Activated CD8-positive, alpha-beta memory T cell treated with anti-CD3 and anti-CD28 coated beads for 24 hours (primary cell): Measurements from ENCODE around the gene KRT12.

Experiments used
- DNase-seq: peaks from one replicate; pipeline ENCODE4 v3.0.0-alpha.2; 2020

Gene KRT12

GRCh38 chr17:40866838-40867237, at the start of gene KRT12:
KRT12 (minus strand) TSS chr17:40867223; CDS start chr17:40867186, 37 bp downstream.
- no peak for DNase-seq

- no peak for DNase-seq
Measured at GRCh38 chr17:40916366-40916765, 49.3 kb upstream of the KRT12 start.

DNA sequence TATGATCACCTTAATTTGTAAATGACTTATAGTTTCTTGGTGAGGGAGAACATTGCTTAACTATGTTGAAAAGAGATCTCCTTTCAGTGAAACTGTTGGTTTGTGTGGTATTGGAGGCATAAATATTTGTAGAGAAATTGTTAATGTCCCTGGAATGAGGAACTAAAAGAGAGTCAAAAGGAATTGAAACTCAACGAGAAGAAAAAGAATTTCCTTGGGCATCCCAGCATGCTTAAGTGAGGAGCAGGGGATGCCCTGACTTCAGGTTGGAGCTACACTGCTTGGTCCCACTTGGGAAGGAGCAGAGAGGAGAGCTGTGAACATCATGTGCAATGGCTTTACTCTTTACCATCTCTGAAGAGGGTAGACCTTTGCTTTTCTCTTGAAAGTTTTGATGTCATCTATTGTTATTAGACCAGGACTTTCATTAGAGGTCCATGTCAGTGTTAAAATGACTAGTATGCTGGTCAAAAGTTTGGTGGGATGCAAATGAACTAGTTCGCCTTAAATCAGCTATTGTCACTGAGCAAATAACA, 48.8 kb upstream of the KRT12 start:
- no peak for DNase-seq

DNA sequence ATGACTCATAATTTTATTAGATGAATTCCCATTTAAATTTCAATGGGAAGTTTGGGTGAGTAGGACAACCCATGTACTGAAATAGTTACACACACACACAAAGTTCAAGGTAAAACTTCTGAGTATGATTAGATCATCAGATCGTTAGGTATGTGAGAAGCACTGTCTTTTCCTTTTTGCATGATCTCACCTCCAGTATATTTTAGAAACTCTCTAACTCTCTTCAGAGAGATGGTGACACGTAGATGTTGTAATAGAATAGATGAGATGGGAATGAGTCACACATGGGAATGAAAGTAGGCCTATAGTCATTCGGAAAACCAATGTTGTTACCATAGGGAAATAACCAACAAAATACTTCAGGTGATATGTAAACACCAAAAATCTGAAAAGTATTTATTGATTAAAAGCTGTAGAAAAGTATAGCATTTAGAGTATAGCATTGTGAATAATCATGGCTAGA, 48.2 kb upstream of the KRT12 start:
- DNase-seq, result no peak

DNA sequence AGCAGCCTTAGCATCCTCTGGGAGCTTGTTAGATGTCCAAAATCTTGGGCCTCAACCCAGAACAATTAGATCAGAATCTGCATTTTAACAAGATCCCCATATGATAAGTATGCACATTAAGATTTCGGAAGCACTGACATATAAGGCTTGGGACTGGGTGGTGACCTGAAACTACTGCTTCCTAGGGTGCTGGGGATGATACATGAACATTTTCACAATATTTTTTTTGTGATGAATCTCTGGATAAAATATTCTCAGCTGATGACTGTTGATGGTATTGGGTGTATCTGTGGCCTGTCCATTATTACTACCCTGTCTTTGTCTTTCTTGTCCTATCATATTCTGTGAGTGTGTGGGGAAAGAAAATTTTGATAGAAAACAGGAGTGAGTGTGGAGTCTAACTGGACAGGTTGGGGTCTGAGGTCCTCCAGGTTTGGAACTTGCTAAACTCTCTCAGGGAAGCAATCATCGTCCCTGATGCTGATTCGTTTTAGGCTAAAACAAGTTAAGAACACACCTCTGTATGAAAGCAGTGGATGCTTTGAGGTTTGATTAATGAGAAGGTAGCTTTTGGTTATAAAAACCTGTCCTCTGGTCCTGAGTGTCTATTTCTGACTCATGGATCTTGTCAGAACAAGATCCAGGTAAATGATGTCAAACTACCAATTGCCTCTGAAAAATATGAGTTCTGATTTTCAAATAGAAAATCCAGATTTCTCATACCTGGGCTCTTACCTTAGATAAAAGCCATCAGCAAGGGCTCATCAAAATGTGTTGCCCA, 47.2 kb upstream of the KRT12 start:
- no peak for DNase-seq

GRCh38 chr17:40912486-40913210, 45.6 kb upstream of the KRT12 start:
- no peak for DNase-seq

GRCh38 chr17:40910441-40910841, 43.4 kb upstream of the KRT12 start:
- DNase-seq, result no peak

DNA sequence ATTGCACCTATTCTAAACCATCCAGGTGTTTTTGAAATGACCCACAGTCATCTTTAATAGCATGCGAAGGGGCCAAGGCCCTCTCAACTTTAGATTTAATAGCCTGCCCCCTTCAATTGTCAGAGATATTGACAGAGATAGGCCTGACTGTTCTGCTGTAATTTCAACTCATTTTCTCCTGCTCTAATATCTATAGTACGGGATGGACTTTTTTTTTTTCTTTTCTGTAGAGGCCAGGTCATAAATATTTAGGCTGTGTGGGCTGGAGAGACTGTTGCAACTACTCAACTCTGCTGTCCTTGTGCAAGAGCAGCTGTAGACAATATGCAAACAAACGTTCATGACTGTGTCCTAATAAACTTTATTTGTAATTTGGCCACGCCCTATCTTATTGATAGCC, 42.7 kb upstream of the KRT12 start:
- DNase-seq, result no peak

- DNase-seq, result peak; percentile 66
Measured at GRCh38 chr17:40909351-40909750, 42.3 kb upstream of the KRT12 start.

DNA sequence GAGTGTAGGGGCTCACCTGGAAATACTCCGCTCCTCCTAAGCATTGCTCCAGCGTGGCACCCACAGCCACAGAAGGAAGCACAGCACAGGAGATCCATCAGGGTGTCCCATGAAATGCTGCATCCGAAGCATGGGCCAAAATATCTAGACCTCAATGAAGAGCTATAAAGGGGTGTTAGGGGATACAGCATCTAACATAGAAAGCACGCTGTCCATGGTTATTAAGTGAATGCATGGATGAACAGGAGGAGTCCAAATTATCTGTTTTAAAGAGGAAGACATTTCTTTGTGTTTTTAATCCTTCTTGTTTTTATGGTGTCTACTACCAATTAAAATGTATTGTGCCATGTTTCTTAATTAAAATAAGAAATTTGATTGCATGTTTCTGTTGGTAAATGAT, 39.6 kb upstream of the KRT12 start:
- no peak for DNase-seq

GRCh38 chr17:40905370-40905769, 38.3 kb upstream of the KRT12 start:
- DNase-seq, result no peak

DNA sequence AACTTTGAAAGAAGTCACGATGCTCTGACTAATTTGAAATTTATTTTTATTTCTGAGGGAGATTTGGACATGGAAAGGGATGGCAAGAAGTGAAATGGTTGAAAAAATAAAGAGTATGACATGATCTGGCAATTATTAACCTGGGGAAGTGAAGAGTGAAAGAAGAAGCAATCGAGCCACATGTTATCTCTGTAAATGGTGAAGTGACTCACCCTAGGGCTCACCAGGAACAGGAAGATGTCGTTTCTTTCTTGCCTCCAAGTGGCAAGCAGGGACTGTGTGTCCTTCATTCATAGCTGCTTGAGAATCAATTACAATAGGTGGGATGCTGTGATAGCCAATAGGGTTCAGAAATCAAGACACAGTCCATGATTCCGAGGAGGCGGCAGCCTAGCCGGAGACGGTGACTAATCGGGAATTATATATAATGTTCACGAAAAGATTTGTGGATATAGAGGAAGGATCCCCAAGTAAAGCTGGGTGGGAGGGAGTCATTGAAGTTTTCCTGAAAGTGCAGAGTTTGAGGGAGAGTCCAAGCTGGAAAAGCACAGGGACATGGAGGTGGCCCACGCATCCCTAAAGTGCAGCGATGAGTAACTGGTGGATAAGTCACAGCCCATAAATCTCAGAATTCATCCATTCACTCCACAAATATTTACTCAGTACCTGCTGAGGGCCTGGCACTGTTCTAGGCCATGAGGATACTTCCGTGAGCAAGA, 36.3 kb upstream of the KRT12 start:
- no peak for DNase-seq

GRCh38 chr17:40902498-40902897, 35.5 kb upstream of the KRT12 start:
- no peak for DNase-seq

- DNase-seq, result no peak
Measured at GRCh38 chr17:40901981-40902474, 35.0 kb upstream of the KRT12 start.

DNA sequence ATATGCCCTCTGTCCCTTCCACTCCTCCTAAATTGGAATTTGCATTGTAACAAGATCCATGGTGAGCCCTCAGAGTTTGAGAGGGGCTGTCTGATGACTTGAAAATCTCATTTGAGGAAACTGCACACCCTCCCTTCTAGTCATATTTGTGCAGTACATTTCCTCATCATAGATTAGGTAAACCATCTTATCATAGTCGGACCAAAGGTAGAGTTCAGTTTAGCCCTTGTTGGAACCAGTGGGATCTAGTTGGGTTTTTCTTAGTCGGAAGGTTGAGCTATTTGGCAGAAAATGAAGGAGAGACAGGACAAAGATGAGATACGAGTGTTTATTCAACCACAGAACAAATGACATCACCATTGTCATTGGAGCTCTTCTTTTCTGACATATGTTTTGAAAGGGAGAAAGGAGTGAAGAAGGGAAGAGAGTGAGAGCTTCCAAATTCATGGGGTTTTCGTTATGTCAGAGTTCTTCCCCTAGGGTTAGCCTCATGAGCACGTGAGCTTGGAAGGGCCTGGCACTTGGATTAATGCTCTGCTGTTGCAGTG, 33.9 kb upstream of the KRT12 start:
- DNase-seq, result no peak

DNA sequence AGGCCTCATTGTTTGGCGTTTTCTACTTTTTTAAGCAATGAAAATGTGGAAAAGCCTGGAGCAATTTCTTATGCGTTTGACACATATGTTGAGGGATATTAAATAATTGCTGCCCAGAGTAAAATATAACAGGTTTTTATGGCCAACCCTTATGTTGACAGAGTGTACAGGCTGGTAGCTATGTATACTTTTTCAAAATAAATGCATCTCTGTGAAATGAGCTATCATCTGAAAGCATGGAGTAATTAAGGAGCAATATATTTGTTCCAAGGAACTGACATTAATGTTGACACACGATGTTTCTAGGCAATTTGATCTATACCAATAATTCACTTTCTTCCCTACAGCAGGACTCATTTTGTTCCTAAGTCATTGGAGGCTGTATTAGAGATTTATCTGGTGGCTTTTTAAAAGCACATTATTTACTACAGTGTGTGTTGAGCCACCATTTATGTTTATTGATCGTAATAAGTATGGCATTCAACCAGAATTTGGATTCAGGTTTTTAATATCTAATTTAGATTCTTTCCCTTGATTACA, 30.0 kb upstream of the KRT12 start:
- no peak for DNase-seq

GRCh38 chr17:40895106-40895730, 28.2 kb upstream of the KRT12 start:
- DNase-seq, result no peak

- DNase-seq, result no peak
Measured at GRCh38 chr17:40888196-40888720, 21.2 kb upstream of the KRT12 start.

DNA sequence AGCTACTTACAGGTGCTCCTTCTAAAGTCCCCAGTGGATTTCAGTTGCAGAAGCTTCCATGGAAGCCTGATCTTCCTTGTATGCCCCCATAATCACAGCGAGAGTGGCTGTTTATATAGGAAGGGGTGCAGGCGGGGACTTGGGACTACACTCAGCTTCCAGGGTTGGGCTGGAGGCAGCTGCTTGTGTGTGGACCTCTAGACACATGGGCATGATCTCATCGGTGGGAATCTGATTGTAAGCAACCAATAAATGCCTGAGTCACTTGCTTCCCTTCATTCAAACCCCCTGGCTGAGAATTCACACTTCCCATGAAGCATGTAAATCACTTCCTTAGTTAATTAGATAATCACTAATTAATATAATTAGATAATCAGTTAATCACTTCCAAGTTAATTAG, 19.1 kb upstream of the KRT12 start:
- DNase-seq, result no peak

DNA sequence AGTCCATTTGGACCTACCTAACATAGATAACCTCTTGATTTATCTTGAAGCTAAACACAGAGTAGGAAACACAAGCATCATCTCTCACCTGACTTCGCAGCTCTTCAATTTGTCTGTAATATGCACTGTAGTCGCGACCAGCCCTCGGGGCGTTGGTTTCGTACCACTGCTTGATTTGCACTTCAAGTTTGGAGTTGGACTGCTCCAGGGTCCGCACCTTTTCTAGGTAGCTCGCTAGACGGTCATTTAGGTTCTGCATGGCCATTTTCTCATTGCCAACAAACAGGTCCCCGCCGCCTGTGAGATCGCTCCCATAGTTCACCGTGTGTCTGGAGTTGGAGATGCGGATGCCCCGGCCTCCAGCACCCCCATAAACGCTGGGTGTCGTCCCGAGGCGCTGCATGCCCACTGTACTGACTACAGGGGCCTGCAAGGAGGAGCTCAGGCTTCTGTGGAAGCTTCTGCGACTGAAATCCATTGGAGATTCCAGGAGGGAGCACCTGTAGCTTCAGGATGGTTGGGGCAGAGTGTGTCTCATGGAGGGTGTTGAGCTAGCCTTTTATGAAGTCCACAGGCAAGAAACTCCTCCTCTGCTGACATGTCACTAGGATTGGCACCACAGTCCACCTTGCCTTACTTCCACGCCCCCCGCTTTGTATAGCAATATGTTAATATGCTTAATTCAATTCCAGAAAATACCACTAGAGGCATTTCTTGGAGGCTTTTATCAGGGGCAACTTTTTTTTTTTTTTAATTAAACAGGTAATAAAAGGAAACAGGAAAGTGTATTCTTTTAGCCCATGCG, 17.9 kb upstream of the KRT12 start, which contains the start of gene KRT20:
KRT20 (minus strand) TSS at position 535 of the 805 bp plus-strand sequence; CDS start at position 478, 57 bp downstream.
- no peak for DNase-seq
